Omental fat pad (tissue), 4 donors: Measurements from ENCODE around the gene FSTL5. TPM values are rescaled to one million over a fixed set of nuclear protein-coding genes. Genes with fewer than 3 reads are reported as not detected.

Experiments
- ATAC-seq: fragments of 150-250 bp; one replicate; pipeline ENCODE4 v1.9.1; 2016; ENCODE audit warnings: mild to moderate bottlenecking, moderate library complexity; ENCODE audit not compliant: low FRiP score
- DNase-seq: peaks from one replicate; pipeline ENCODE4 v3.0.0-alpha.2; 2019; ENCODE audit warnings: low spot score
- CTCF ChIP-seq, 3 donors: fragments of 450-650 bp; IDR thresholded peaks; one replicate each; pipeline ENCODE4 v1.5.1; 2016 to 2017; ENCODE audit warnings: antibody characterized with exemption in 3 of 3, mild to moderate bottlenecking in 3 of 3, moderate library complexity in 2 of 3
- total RNA-seq, 4 donors: library from RNA; depleted of rRNA; stranded (reverse); fragments of >200 nt; gene quantifications; one replicate each; pipeline ENCODE4 v1.1.0, GENCODE V29; 2016

The FSTL5 gene
- total RNA-seq, 4 donors from 2014 or later, result not detected

GRCh38 chr4:161856711-161857326 lies 307.0 kb downstream of the FSTL5 start:
- DNase-seq (no peak), ATAC-seq (no peak)
- no peak for TF ChIP-seq CTCF (IDR thresholded peaks at IDR 0.05)

DNA sequence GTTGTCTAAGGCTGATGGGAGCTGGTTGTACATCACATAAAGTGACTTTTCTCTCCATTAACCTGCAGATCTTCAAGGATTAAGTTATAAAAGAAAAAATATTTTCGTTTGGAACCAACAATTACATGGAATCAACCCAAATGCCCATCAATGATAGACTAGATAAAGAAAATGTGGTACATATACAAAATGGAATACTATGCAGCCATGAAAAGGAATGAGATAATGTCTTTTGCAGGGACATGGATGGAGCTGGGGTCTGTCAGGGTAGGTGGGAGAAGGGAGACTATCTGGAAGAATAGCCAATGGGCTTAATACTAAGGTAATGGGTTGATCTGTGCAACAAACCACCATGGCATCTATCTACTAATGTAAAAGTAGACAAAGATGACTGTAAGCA lies 313.2 kb downstream of the FSTL5 start:
- no peak for TF ChIP-seq CTCF (IDR thresholded peaks at IDR 0.05)
- DNase-seq, result no peak
- ATAC-seq, result no peak

- no peak for DNase-seq
- no peak for ATAC-seq
- no peak for TF ChIP-seq CTCF (IDR thresholded peaks at IDR 0.05)
These were observed 322.0 kb downstream of the FSTL5 start for GRCh38 chr4:161841759-161842158.

DNA sequence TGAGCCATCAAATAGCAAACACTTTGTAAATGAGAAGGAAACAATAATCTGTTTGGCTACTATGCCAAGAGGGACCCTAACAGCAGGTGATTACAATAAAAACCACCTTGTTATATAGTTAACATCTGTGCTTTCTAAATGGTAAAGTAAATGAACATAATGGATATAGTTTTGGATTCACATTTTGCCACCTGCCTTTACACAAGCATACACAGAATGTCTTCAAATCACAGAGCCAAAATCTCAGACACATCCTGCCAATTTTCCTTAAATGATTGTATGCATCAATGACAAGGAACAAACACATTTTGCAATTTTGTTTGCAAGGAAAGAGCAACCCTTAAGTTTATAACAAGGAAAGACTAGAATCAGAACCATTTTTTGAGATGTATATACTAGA lies 334.2 kb downstream of the FSTL5 start:
- DNase-seq (no peak), ATAC-seq (no peak)
- TF ChIP-seq CTCF (IDR thresholded peaks at IDR 0.05), result no peak

- TF ChIP-seq CTCF (IDR thresholded peaks at IDR 0.05), result no peak
- DNase-seq, result no peak
- ATAC-seq, result no peak
These were observed 335.7 kb downstream of the FSTL5 start for GRCh38 chr4:161828061-161828460.

DNA sequence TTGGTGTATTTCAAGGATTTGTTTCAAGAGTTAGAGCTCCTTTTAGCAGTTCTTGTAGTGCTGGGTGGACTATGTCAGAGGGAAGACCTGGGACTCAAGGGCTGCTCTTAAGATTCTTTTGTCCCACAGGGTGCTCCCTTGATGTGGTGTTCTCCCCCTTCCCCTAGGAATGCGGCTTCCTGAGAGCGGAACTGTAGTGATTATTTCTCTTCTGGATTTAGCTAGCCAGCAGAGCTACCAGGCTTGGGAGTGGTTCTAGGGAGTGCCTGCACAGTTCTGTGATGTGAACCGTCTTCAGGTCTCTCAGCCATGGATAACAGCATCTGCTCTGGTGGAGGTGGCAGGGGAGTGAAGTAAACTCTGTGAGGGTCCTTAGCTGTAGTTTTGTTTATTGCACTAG lies 336.8 kb downstream of the FSTL5 start:
- no peak for ATAC-seq
- no peak for TF ChIP-seq CTCF (IDR thresholded peaks at IDR 0.05)
- no peak for DNase-seq

- DNase-seq (no peak), ATAC-seq (no peak)
- no peak for TF ChIP-seq CTCF (IDR thresholded peaks at IDR 0.05)
These were observed 340.4 kb downstream of the FSTL5 start for GRCh38 chr4:161823450-161823849.
